Activated CD4-positive, CD25-positive, alpha-beta regulatory T cell (primary cell): ENCODE measurements around the gene MCTS1.
A peak's percentile ranks its signal among the peaks of the same experiment; 100 is the strongest.
"Not testable (repeated sequence)": the region's sequence is repeated elsewhere in the genome, so short reads cannot be mapped to it uniquely, and the experiment has no call there.

Experiments used
- DNase-seq, 4 experiments: peaks; one replicate each; lab custom pipeline; 2025; lab: John Stamatoyannopoulos, UW

Gene MCTS1, protein sequence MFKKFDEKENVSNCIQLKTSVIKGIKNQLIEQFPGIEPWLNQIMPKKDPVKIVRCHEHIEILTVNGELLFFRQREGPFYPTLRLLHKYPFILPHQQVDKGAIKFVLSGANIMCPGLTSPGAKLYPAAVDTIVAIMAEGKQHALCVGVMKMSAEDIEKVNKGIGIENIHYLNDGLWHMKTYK

DNA sequence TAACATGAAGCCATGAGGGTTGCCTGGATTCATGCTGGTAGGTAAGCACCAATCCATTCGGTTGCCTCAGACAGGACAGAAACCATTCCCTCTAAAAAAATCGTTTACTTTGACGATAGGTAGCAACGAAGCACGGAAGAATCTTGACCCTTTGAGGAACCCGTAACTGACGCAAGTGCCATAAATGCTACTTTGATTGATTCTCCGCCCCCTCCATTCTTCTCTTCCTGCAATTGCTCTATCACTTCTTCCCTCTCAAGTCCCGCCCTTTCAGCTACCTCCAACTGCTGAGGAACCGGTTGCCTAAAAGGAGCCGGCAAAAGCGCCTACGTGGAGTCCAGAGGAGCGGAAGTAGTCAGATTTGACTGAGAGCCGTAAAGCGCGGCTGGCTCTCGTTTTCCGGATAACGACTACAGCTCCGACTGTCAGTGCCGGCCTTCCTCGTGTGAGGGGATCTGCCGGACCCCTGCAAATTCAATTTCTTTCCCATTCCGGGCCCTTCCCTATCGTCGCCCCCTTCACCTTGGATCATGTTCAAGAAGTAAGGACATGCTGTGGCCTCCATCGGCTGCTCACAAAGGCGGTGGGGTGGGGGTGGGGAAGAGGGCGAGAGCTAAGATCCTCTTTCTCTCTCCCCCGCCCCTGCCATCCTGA lies at the start of gene MCTS1:
Gene MCTS1 (plus strand): TSS at position 395 of the 654 bp plus-strand sequence. CDS start 136 bp downstream, at position 531.
- DNase-seq: peak; percentile 21 to 56 (median 51)

- no peak for DNase-seq
These were observed 47.6 kb upstream of the MCTS1 start for GRCh38 chrX:120556251-120556650.

- no peak for DNase-seq
These were observed 44.1 kb upstream of the MCTS1 start for GRCh38 chrX:120559804-120560203.

- peak in 2 of 4 experiments; percentile 8 to 16 for DNase-seq
These were observed 43.5 kb upstream of the MCTS1 start for GRCh38 chrX:120560405-120560841.

DNA sequence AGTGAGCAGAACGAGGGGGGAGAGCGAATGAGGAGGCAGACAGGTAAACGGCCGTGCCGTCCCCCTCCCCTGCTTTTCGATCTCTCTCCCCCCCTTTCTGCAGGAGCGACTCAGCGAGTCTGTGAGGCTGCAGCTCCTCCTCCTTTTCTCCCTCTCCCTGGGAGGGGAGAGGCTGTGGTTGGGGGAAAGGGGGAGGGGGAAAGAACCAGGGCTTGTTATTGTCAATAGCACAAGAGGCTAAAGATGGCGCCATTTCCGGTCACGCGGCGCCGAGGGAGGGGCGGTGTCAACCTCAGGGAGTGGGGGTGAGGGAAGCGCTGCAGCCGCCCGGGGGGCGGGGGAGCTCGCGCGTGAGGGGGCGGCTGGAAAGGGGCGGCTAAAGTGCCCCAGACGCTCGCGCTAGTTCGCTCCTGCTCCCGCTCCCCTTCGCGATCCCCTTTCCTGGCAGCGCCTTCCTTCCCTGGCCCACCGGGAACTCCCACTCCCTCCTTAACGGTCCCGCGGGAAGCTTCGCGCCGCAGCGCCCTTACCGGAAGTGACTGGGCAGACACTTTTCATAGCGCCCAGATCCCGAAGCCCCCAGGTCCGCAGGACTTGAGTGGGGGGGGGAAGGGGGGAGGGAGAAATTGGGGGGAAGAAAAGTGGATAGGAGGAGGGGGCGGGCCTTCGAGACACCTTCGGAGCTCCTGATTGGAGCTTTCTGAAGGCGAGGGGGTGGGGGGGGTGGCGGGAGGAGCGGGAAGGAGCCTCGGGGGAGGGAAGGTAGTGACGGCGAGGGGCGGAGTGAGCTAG lies 42.9 kb upstream of the MCTS1 start, which contains the start of gene CUL4B:
Gene CUL4B (minus strand): TSS at position 121 of the 792 bp plus-strand sequence. CDS start 324 bp downstream, outside the sequence.
- peak; percentile 70 to 82 (median 76) for DNase-seq

DNA sequence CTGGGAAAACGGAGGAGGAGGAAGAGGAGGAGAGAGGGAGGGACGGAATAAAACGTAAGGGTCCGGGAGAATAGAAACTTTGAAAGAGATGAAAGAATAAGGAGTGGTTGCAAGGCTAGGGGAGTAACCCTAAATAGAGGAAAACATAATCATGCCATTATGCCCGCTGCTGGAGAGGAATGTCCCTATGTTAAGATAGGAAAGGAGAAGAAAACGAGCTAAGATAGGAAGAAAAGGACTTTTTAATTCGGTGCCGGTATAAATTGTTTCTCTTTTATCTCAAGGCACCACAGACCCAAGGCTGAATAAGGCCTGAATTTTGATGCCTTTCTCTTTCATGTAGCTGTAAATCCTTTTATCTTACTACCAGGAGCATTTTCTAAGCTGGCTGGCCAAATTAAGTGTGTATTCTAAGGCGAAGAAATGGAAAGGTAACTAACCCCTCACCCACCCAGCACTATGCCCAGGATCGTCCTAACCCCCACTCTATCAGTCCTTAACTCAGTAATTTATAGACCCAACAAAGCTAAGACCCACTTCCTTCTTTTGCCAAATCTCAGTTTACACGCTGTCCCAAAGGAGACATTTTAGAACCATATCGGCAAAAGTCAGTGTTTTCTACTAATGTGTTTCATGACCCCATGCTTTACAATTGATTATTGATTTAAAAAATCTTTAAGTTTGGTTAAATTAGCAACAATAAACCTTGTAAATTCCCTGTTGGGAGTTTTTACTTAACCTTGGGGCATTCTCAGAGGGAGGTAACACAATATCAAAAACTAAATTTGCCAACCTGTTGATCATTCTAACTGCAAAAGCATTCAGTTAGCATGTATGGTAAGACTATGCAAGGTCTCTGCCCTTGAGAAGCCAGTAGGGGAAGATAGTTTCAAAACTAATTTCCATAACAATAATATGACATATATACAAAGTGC lies 42.0 kb upstream of the MCTS1 start:
- no peak for DNase-seq

DNA sequence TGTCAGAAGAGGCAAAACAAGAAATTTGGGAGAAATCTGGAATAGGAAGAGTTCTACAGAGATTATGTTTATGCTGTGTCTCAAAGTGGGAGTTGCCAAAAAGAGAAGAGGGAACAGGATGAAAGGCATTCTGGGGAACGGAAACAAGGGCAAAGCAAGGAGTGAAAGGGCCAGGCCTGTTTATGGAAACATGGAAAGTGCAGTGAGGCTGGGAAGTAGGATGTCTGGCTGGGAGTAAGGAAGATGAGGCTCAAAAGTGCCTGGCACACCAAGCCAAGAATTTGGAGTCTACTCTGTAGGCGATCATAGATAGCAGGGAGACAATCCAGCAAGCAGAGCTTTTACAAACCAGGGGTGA lies 41.4 kb upstream of the MCTS1 start:
- DNase-seq: no peak

GRCh38 chrX:120564925-120565324 lies 39.0 kb upstream of the MCTS1 start:
- no peak for DNase-seq

- DNase-seq: no peak
These were observed 37.1 kb upstream of the MCTS1 start for GRCh38 chrX:120566817-120567216.

DNA sequence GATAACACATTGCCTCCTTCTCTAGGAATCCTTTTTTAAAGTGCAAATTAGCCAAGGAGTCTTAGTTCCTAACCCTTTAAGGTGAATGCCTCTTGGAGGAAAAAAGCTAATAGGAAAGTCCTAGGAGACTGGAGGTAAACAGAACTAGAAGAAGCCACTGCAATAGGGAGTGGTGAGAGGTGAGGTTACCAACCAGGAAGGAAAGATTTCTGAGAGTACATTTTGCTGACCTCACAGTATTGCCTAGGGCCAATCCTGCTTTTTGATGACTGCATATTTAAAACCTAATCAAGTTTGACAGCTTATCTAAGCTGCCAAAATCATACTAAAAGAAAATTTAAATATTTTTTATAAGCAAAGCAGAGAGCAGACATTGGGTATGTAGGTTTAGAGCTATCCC lies 35.9 kb upstream of the MCTS1 start:
- no peak for DNase-seq

- no peak for DNase-seq
These were observed 35.3 kb upstream of the MCTS1 start for GRCh38 chrX:120568609-120569008.

DNA sequence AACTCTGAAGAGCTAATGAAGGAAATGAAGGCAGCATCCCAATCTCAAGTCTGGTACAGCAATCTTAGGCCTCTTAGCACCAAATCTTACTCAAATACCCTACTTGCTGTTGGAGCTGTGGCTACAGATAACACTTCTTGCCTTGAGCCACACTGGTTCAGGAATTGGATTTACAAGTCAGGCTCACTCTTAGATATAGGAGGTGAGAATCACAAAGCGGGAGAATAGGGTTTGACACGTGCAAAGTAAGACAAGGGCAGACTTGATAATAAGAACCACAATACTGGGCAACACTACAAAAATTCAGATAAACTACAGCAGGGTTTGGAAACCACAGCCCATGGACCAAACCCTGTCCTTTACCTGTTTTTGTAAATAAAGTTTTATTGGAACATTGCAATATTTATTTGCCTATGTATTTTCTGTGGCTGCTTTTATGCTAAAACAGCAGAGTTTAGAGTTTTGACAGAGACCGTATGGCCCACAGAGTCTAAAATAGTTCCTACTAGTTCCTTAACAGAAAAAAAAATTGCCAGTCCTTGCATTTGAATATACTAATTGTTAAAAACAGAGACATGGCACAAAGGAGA lies 33.8 kb upstream of the MCTS1 start:
- DNase-seq: no peak

DNA sequence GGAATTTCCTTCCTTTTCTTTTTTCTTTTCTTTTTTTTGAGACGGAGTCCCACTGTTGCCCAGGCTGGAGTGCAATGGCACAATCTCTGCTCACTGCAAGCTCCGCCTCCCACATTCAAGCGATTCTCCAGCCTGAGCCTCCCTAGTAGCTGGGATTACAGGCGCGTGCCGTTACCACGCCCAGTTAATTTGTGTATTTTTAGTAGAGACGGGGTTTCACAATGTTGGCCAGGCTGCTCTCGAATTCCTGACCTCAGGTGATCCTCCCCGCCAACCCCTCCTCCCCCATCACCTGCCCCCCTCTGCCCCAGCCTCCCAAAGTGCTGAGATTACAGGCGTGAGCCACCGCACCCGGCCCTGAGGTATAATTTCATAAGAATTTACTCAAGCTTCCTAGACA lies 30.1 kb upstream of the MCTS1 start:
- DNase-seq: not testable (repeated sequence)

- no peak for DNase-seq
These were observed 28.4 kb upstream of the MCTS1 start for GRCh38 chrX:120575379-120576114.

GRCh38 chrX:120585702-120586101 lies 18.2 kb upstream of the MCTS1 start:
- DNase-seq: no peak

- no peak for DNase-seq
These were observed 471 bp downstream of the MCTS1 start for GRCh38 chrX:120604361-120604782.

DNA sequence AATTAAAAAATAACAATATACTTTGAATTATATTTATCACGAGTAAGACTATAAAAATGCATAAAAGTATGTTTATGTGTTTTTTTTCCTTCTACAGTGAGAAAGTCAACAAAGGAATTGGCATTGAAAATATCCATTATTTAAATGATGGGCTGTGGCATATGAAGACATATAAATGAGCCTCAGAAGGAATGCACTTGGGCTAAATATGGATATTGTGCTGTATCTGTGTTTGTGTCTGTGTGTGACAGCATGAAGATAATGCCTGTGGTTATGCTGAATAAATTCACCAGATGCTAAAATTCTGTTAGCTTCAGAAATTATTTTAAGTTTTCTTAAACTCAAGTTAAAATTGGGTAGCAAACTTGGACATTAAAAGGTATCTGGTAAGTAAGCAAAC lies 8.2 kb downstream of the MCTS1 start:
- DNase-seq: no peak

- DNase-seq: no peak
These were observed 10.9 kb downstream of the MCTS1 start for GRCh38 chrX:120614816-120615215.

DNA sequence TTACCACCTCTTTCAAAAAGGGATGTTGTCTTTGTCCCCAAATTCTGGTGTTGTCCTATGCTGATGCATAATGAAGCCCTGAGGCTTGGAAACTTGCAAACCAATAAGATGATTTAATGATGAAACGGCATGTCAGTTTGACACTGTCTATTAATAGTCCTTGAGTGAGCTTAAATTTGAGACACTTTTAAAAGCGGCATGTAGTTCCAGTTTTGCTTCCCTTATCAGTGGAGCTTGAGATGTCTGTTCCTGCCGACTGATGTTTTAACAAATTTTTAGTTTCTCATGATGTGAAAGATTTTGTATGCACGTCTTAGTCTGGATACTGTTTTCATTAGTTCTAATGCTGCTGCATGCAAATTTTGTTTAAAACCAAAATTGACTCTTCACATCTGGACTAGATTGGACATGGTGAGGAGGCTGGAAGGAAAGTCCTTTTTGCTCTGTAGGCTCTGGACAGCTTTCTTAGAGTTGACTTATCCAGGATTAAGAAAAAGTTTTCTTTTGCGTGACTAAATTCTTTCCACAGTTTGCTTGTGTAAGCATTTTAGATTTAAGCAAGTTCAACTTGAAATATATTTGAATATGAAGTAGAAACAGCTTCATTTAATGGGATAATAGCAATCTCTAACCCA lies 14.2 kb downstream of the MCTS1 start:
- no peak for DNase-seq

- no peak for DNase-seq
These were observed 21.5 kb downstream of the MCTS1 start for GRCh38 chrX:120625371-120625770.
